ENCODE measurements around the gene ITPRID2.

The ITPRID2 gene

GRCh38 chr2:181970160-181970794, 78.7 kb downstream of the ITPRID2 start:
- no peak for DNase-seq

GRCh38 chr2:181971032-181971431, 79.5 kb downstream of the ITPRID2 start:
- no peak for DNase-seq

DNA sequence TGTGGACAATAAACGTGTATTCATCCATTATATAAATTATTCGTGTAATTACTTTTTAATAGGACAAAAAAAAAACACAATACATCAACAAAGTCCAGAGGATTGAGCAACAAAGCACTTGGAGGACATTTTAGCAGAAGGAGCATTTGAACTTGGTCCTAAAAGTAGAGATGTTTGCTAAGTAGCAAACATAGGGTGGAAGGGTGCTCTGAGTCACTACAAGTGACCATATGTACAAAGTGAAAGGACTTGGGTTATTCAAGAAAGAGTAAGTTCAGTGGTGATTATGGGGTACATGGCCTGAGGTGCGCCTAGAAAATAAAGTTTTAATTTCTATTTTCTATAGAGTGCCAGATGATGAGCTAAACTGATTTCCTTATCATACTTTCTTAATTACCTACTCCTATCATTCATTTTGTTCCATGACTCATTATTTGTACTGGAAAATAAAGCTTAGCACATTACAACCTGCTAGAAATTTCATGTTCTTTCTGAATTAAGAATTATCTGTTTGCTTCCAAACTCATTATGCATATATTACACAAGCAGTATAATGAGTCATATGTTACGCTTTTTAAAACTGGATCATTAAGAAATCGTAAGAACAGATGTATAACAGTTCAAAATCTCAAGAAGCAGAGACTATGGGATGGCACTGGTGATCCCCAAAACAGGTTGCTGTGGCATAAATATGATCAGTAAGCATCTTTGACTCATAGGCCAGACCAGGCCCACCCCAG, 81.1 kb downstream of the ITPRID2 start:
- no peak for DNase-seq

DNA sequence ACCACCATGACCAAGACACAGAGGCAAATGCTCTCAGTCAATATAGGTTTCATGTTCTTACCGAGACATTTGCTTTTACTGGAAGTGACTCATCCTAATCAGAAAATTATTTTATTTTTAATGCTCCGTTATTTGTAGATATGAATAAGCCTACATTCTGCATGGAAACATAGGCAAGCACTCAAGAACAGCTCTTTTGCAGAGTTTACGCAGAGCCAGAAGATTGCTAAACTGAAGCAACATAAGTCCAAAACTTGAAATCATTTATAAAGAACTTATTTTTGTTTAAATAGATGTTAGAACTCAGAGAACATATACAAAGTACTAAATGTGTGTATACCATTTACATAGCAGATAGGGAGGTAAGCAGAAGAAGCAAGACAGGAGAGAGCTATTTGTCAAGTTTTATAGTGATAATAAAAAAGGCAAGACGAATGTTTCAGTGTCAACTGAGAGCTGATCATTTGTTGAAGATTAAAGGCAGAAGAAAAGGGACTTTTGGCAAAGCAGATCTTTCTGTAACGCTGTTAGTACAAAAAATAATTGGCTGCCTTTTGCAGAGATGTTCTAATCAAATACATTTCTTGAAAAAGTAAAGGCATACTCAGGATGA, 81.7 kb downstream of the ITPRID2 start:
- DNase-seq, result no peak

- DNase-seq, result no peak
These were observed 86.3 kb downstream of the ITPRID2 start for GRCh38 chr2:181977661-181978350.

GRCh38 chr2:181978351-181979150, 87.0 kb downstream of the ITPRID2 start:
- DNase-seq, result no peak

Measured in NCI-H526 treated with DMSO at 0.1 percent for 48 hours (cell line).